ENCODE results near the gene RSRC1.
"Not testable (repeated sequence)": the region's sequence is repeated elsewhere in the genome, so short reads cannot be mapped to it uniquely, and the experiment has no call there.

RSRC1 gene

DNA sequence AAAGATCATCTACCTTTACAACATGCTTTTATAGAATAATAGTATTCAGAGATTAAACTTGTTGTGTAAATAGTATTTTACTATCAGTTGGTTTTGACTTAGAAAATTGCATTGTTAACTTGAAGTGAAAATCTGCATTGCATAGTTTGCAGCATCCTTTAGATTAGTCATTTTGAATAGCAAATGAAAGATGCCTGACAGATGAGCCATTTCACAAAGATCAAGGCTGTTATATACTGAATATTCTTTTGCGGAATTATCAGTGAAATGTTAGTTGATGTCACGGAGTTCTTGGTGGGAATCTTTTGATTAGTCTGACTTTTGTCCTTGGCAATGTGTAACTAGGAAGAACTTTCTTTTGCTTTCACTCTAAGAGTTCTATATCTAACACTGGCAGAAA, 24.5 kb downstream of the RSRC1 start:
- DNase-seq, result no peak

GRCh38 chr3:158140396-158140795, 30.5 kb downstream of the RSRC1 start:
- DNase-seq, result no peak

DNA sequence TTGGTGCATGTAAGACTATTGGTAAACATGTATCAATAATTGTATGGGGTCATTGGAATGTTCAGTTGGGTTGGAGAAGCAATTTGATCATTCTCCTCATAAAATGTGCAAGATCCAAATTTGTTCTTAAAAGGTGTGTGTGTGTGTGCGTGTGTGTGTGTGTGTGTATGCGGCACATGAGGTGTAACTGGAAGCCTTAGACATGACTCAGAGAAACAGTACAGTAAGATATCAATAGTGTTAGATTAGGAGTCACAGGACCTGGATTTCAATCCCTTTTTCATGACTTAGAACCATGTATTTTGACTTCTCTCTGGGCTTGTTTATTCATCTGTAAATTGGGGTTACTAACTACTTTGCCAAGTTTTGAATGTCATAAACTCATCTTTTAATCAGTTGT, 38.3 kb downstream of the RSRC1 start:
- DNase-seq, result no peak

- no peak for DNase-seq
Observed at GRCh38 chr3:158152186-158152585, 42.3 kb downstream of the RSRC1 start.

GRCh38 chr3:158158969-158159368, 49.1 kb downstream of the RSRC1 start:
- no peak for DNase-seq

DNA sequence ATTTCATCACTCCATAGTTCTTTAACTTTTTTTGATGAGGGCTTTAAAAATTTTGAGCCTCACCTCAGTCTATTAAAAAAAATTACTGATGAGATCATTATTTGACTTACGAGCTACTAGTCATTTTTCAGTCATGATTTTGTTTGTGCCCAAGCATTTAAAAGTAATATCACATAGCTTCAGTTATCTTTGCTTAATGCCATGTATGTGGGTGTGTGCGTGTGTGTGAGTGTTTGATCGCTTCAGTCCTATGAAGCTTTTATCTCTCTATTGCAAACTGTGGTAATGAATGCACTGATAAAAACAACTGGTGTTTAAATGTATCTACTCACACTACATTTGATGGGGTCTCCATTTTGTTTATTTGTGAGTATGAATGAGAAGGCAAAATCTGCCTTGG, 49.8 kb downstream of the RSRC1 start:
- no peak for DNase-seq

DNA sequence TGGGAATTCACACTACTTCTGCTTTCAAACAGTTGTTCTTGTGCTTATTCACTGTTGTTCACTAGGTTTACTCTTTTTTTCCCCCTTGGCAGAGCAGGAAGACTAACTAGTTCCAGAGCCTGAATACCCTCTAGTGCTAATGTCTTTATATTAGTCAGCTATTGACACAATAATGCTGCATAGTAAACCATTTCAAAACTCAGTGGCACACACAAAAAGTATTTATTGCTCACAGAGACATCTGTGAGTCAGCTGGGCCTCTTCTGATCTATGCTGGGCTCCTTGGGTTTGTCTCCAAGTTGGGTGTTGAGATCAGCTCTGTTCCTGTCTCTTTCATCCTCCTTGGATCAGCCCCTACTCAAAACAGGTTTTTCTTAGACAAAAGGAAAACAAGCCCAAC, 51.1 kb downstream of the RSRC1 start:
- no peak for DNase-seq

- DNase-seq, result no peak
Observed at GRCh38 chr3:158165141-158165655, 55.3 kb downstream of the RSRC1 start.

DNA sequence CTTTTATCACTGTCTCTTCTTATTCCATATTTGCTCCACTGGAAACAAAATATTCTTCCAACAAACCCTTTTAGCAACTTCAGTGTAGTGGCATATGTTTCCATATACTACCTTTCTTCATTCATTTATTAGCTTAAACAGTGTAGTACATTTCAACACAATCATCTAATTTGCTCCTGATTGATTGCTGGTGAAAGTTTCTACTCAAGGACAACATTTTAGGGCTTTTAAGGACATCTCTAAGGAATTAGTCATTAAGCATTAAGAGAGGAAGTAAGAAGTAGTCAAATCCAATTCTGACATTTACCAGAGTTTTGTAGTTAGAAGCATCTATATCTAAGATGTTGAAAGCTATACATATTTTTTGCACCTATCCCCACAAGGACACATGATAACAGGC, 55.8 kb downstream of the RSRC1 start:
- no peak for DNase-seq

DNA sequence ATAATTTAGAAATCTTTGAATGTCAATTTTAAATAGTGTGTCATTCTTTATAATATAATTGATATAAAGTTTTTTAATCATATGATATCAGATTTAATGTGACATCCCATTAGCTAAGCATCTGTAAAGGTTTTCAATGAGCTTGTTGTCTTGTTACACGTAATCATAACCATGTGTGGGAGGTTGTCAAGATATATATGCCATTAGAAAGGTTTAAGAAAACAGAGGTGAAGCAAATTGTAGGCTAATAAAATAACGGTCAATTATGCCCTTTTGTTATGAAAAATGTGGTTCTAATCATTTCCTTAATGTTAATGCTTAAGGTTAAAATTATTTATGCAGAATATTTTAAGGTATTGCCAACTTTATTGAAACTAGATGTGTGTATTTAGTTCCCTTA, 56.3 kb downstream of the RSRC1 start:
- no peak for DNase-seq

- DNase-seq, result no peak
Observed at GRCh38 chr3:158167737-158168557, 58.1 kb downstream of the RSRC1 start.

- DNase-seq, result no peak
Observed at GRCh38 chr3:158169091-158169491, 59.2 kb downstream of the RSRC1 start.

GRCh38 chr3:158181096-158181495, 71.2 kb downstream of the RSRC1 start:
- DNase-seq, result no peak

DNA sequence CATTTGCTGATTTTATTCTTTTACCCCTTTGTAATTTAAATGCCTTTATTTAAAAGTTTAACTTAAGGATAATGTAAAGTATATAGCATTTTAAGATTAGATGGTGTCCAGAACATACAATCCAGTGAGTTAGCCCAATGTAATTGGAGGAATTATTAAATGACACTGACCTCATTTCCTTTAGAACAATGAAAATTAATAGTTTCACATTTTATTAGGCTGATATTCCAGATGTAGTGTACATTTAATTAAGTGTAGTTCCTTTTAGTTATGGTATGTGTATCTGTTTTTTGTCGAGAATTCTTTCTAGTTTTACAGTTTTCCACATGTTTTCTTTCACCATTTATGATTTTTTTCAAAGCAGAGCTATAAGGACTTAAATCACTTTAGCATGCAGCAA, 75.8 kb downstream of the RSRC1 start:
- DNase-seq, result no peak

DNA sequence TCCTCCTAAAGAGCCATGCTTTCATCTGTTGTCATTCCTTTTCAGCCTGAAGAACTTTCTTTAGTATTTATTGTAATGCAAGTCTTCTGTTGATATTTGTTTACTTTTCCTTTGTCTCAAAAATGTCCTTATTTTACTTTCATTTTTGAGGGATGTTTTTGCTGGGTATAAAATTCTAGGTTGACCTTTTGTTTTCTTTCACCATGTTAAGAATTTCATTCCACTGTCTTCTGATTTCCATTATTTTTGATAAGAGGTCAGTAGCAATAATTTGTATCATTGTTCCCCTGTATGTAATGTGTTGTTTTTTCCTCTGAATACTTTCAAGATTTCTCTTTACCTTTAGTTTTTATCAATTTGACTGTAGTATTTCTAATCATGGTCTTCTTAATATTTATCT, 91.1 kb downstream of the RSRC1 start:
- no peak for DNase-seq

DNA sequence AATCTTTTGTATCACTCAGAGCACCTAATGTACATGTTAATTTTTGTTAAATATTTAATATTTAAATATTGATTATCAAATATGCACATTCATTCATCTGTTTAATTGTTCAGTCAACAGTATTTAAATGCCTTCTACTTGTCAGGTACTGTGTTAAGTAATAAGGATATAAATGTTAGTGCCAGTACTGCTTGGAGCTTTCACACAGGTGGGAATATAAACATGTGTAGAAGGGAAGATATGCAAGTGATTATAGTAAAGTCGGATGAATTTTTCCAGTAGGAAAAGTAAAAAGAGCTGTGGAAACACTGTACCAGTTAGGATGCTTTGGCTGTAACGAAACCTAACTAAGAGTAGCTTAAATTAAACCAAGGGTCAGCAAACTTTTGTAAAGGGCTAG, 95.4 kb downstream of the RSRC1 start:
- DNase-seq, result no peak

DNA sequence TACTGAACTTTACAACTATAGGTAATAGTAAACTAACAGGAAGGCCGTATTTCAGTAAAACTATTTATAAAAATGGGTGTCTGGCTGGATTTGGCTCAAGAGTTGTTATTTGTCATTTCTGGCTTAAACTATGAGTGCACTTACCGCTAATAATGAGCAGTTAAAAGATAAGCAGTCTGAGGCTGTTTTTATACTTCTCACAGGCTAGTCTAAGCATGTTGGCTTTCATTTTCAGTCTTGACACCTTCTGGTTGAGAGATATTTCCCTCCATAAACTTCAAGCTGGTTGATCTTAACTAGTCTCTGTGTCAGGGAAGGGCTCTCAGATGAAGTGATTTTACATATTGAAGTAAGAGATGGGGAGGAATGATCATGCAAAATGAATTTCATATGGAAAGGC, 96.1 kb downstream of the RSRC1 start:
- no peak for DNase-seq

DNA sequence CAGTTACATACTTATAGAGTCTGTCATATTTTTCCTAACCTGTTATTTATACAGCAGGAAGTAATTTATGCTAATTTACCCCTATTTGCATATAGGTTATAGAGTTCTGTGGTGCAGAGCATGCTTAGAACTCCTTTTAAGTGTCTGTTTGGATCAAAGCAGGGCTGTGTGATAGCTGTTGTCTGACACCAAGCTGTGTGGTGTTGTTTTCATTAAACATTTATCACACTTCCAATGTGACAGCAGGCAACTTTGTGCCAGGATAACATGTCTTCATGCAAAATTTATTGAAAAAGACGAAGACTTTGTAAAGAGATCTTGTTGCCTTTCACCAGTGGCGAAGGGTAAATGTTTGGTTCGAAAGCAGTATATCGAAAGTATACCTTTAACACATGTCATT, 100.2 kb downstream of the RSRC1 start:
- no peak for DNase-seq

- DNase-seq, result no peak
Observed at GRCh38 chr3:158213461-158213860, 103.6 kb downstream of the RSRC1 start.

GRCh38 chr3:158217992-158218391, 108.1 kb downstream of the RSRC1 start:
- no peak for DNase-seq

GRCh38 chr3:158220575-158220974, 110.7 kb downstream of the RSRC1 start:
- DNase-seq, result no peak

GRCh38 chr3:158221426-158221825, 111.5 kb downstream of the RSRC1 start:
- no peak for DNase-seq

GRCh38 chr3:158226429-158226828, 116.5 kb downstream of the RSRC1 start:
- DNase-seq, result no peak

DNA sequence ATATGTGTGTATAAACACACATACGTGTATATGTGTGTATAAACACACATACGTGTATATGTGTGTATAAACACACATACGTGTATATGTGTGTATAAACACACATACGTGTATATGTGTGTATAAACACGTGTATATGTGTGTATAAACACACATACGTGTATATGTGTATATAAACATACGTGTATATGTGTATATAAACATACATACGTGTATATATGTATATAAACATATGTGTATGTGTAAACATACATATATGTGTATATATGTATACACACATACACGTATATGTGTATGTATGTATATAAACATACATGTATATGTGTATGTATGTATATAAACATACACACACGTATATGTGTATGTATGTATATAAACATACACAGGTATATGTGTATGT, 119.1 kb downstream of the RSRC1 start:
- not testable (repeated sequence) for DNase-seq

GRCh38 chr3:158233791-158234190, 123.9 kb downstream of the RSRC1 start:
- DNase-seq, result no peak
